DMS114 treated with DMSO at 0.1 percent for 48 hours (cell line): ENCODE data around the gene ZNF575.
A peak's percentile ranks its signal among the peaks of the same experiment; 100 is the strongest.
"Not testable (repeated sequence)": the region's sequence is repeated elsewhere in the genome, so short reads cannot be mapped to it uniquely, and the experiment has no call there.

Experiments used
- DNase-seq: peaks from one replicate; lab custom pipeline; 2025; ENCODE audit not compliant: unreplicated experiment; lab: John Stamatoyannopoulos, UW

Gene ZNF575

GRCh38 chr19:43510713-43511112 lies 22.3 kb upstream of the ZNF575 start:
- DNase-seq = no peak

DNA sequence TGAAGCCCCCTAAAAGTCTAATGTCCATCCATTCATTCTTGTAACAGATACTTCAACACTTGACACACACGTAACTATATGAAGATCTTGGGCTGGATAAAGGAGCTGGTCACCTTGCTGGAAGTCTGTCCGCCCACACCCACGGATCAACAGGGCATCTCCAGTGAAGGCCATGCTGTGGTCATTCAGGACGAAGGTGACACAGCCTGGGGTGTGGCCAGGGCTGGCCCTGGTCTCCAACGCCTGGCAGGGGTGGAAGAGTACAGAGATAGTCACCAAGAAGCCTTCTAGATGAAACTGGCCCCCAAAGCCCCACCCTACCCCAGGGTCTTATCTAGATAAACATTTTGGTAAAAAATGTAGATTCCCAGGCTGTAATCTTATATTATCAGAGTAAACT lies 21.7 kb upstream of the ZNF575 start:
- DNase-seq = no peak

DNA sequence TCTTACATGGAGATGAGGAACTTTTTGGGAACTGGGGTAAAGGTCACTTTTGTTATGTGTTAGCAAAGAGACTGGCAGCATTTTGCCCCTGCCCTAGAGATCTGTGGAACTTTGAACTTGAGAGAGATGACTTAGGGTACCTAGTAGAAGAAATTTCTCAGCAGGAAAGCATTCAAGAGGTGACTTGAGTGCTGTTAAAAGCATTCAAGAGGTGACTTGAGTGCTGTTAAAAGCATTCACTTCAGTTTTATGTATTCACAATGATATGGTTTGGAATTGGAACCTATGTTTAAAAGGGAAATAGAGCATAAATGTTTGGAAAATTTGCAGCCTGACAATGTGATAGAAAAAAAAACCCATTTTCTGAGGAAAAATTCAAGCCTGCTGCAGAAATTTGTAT lies 20.6 kb upstream of the ZNF575 start:
- not testable (repeated sequence) for DNase-seq

GRCh38 chr19:43518051-43518450 lies 14.9 kb upstream of the ZNF575 start:
- no peak for DNase-seq

GRCh38 chr19:43519436-43520088 lies 13.4 kb upstream of the ZNF575 start:
- DNase-seq = peak; percentile 53

- no peak for DNase-seq
Observed at GRCh38 chr19:43522929-43523328, 10.1 kb upstream of the ZNF575 start.

- DNase-seq = not testable (repeated sequence)
Observed at GRCh38 chr19:43523696-43524095, 9.3 kb upstream of the ZNF575 start.

GRCh38 chr19:43524922-43525835 lies 7.8 kb upstream of the ZNF575 start:
- DNase-seq = no peak

DNA sequence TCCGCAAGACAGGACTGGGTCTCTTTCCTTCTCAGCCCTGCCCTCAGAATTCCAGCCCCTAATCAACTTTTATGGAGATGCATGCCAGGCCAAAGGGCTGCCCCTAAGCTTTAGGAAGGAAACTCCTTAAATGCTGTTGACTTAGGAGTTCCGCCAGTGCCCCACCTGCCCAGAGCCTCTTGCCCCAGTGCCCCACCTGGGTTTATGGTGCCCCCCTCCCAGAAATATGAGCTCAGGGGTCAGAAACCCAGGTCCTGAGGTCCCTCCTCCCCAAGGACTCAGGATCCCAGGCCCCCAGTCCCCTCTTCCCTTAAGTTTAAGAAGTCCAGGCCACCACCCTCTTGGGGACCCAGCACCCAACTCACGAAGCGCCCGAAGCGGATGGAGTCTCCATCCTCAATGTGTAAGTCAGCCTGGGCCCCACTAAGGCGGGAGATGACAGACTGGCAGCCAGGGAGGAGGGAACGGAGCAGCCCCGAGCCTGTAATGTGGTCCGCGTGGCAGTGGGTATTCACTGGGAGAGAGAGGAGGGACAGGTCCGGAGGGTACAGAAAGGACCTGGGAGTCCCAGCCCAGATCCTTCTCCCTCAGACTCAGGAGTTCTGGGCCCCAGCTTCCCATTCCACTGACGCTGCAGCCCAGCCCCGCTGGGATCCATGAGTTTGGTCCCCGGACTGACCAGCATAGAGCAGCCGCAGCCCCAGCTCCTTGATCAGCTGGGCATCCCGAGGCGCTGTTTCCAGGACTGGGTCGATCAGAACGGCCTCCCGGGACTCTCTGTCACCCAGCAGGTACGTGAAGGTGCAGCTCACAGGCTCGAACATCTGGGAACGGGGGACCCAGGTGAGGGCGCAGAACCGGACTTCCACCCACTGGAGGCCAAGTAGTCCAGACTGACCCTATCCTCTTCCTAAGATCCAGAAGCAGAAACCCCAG lies 6.9 kb upstream of the ZNF575 start:
- no peak for DNase-seq

GRCh38 chr19:43526884-43527859 lies 5.8 kb upstream of the ZNF575 start, which contains the start of gene ETHE1:
Gene ETHE1, minus strand, starts transcription at chr19:43527201. Its CDS starts 24 bp downstream, at chr19:43527177.
- no peak for DNase-seq

DNA sequence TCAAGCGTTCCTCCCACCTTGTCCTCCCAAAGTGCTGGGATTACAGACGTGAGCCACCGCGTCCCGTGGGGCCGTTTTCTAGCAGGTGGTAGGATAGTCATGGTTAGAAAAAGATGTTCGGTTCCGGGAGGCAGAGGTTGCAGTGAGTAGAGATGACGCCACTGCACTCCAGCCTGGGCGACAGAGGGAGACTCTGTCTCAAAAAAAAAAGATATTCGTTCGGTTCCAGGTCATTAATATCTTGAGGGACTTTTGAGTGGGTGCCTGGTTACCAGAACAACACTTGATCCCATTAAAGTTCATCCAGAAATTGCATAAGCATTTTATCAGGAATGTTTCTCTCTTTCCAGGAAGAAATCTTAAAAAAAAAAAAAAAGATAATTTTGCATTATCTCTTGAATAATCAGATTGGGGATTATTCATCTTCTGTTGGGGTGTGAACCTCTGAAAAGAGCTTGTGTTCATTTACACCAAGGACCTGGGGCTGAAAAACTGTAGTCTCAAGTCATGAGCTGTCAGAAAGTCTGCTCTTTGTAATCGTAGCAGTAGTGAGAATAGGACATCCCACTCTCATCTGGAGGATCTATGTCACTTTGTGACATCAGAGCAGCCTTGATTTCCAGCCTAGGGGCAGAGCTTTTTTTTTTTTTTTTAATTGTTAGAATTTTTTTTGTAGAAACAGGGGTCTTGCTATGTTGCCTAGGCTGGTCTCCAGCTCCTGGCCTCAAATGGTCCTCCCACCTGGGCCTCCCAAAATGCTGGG lies 4.9 kb upstream of the ZNF575 start:
- DNase-seq = no peak

GRCh38 chr19:43532571-43532961 lies 422 bp upstream of the ZNF575 start:
- DNase-seq = peak; percentile 60

GRCh38 chr19:43533546-43534304 lies 737 bp downstream of the ZNF575 start:
- peak; percentile 89 for DNase-seq

- DNase-seq = no peak
Observed at GRCh38 chr19:43534305-43534815, 1.4 kb downstream of the ZNF575 start.

DNA sequence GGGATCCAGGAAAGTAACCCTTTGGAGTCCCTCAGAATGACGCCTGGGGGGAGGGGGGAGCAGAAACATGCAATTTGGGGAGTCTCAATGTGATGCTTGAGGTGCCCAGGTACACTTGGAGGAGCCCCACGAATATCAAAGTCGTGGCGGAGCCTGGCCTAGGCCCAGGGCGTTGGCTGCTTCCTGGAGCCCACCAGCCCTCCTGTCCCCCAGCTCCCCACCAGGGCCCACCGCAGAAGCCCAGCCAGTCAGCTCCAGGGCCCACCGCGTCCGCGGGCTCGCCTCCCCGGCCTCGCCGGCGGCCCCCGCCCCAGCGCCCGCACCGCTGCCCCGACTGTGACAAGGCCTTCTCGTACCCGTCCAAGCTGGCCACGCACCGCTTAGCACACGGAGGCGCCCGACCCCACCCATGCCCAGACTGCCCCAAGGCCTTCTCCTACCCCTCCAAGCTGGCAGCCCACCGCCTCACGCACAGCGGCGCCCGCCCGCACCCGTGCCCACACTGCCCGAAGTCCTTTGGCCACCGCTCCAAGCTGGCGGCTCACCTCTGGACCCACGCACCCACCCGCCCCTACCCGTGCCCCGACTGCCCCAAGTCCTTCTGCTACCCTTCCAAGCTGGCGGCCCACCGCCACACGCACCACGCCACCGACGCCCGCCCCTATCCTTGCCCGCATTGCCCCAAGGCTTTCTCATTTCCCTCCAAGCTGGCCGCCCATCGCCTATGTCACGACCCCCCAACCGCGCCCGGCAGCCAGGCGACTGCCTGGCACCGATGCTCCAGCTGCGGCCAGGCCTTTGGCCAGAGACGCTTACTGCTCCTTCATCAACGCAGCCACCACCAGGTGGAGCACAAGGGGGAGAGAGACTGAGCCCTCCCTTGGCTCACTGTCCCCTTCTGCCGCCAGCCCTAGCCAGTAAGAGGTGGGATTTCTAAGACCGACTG lies 2.1 kb downstream of the ZNF575 start:
- no peak for DNase-seq

DNA sequence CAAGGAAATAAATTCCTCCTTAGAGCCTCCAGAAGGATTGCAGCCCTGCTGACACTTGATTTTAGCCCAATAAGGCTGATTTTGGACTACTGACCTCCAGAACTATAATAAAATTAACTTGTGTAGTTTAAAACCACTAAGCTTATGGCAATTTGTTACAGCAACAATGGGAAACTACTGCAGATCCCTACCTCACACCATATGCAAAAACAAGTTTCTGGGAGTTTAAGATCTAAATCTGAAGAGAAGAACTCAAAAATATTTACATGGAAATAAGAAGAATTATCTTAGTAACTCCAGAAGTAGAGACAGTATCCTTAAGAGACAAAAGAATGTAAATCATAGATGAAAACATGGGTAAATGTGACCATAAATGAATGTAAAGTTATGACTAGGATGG lies 5.9 kb downstream of the ZNF575 start:
- no peak for DNase-seq

- no peak for DNase-seq
Observed at GRCh38 chr19:43540381-43540780, 7.4 kb downstream of the ZNF575 start.
